Measurements from ENCODE around the gene PARD3. TPM values are rescaled to one million over a fixed set of nuclear protein-coding genes. Genes with fewer than 3 reads are reported as not detected.

The PARD3 gene
- total RNA-seq, 1 experiment from 2014 or later: 46.3 TPM

DNA sequence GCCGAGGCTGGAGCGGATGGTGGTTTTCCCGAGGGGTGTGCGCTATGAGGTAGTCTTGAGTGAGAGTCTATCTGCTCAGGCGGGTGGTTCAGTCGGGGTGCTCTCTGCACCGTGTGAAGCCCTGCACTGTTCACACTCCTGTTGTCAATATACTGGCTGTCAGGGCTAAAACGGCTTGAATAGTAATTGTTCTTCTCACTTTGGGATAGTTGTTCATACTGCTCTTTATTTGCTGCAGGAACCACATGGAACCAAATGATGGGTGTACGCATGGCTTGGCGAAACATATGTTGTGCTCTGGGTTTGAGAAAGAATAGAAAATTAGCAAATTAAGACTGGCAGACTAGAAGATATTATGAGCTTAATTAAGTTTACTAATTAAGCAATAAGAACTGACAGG, 432.5 kb downstream of the PARD3 start:
- Histone ChIP-seq H3K27me3 (ENCODE audit: insufficient read depth, low read length) (no peaks in the 10 kb centered on the region), H3K9me3 (ENCODE audit: control insufficient read depth in 1 of 2, insufficient read depth in 1 of 2, low read depth in 1 of 2, low read length in 2 of 2) (no peaks in the 10 kb centered on the region), H3K9ac (ENCODE audit: low read length) (no peak overlapping the region), H3K36me3 (ENCODE audit: control insufficient read depth in 1 of 2, insufficient read depth in 2 of 2, low read length in 2 of 2) (no peaks in the 10 kb centered on the region; a peak in 1 of 4 replicates), H3K4me2 (ENCODE audit: low read length) (no peak overlapping the region), H3K4me3 (replicated peaks in 1 of 2; ENCODE audit: low read depth in 1 of 2, low read length in 2 of 2) (no peak overlapping the region), H3K4me1 (ENCODE audit: control insufficient read depth in 1 of 2, insufficient read depth in 2 of 2, low read length in 2 of 2) (no peaks in the 10 kb centered on the region), H3K9me2 (ENCODE audit: insufficient read depth) (no peaks in the 10 kb centered on the region), H2AFZ (ENCODE audit: low read depth, low read length, poor library complexity, severe bottlenecking) (no peak overlapping the region), H4K20me1 (ENCODE audit: insufficient read depth) (no peaks in the 10 kb centered on the region), H3K79me2 (ENCODE audit: insufficient read depth, low read length) (no peaks in the 10 kb centered on the region), H3K27ac (ENCODE audit: low read depth, low read length) (no peak overlapping the region)
- ATAC-seq (no peak), DNase-seq (ENCODE audit: low read depth, low spot score) (no peak)
- TF ChIP-seq CTCF (IDR thresholded peaks at IDR 0.05 in 2 of 3, conservative IDR thresholded peaks at IDR 0.05 in 1 of 3; ENCODE audit: borderline replicate concordance in 1 of 3, insufficient read depth in 1 of 3, low read depth in 2 of 3, low read length in 2 of 3): no peak
- no peak for TF ChIP-seq CEBPB (IDR thresholded peaks at IDR 0.05; ENCODE audit: low read depth)
- no peak for TF ChIP-seq JUND (IDR thresholded peaks at IDR 0.05)
- no peak for TF ChIP-seq TCF7L2 (IDR thresholded peaks at IDR 0.05; ENCODE audit: borderline replicate concordance, extremely low read depth, insufficient read depth, insufficient read length)
- no peak for TF ChIP-seq EZH2phosphoT487 (IDR thresholded peaks at IDR 0.05; ENCODE audit: borderline replicate concordance)
- no peak for TF ChIP-seq EGR1 (IDR thresholded peaks at IDR 0.05; ENCODE audit: low read depth)
- no peak for TF ChIP-seq POLR2A (IDR thresholded peaks at IDR 0.05; ENCODE audit: borderline replicate concordance, extremely low read depth, insufficient read depth, insufficient read length)
- no peak for TF ChIP-seq ZNF274 (IDR thresholded peaks at IDR 0.05; ENCODE audit: low read depth, low read length)
- no peak for TF ChIP-seq ELF1 (IDR thresholded peaks at IDR 0.05; ENCODE audit: borderline replicate concordance, low read depth)
- no peak for TF ChIP-seq YY1 (IDR thresholded peaks at IDR 0.05; ENCODE audit: extremely low read depth, insufficient replicate concordance, low read depth, low read length)
- TF ChIP-seq FOSL1 (IDR thresholded peaks at IDR 0.05; ENCODE audit: low read depth): no peak
- TF ChIP-seq SP1 (IDR thresholded peaks at IDR 0.05; ENCODE audit: low read depth): no peak
- TF ChIP-seq CBX3 (IDR thresholded peaks at IDR 0.05; ENCODE audit: low read depth): no peak
- no peak for TF ChIP-seq ZBTB33 (IDR thresholded peaks at IDR 0.05; ENCODE audit: extremely low read depth, insufficient replicate concordance, low read length)
- no peak for TF ChIP-seq RAD21 (IDR thresholded peaks at IDR 0.05; ENCODE audit: low read depth)
- TF ChIP-seq EZH2 (IDR thresholded peaks at IDR 0.05): no peak
- TF ChIP-seq SIN3A (IDR thresholded peaks at IDR 0.05; ENCODE audit: low read depth): no peak
- ChIA-PET RAD21 (ENCODE audit: low non-redundant PET in 1 of 2, low total read pairs in 2 of 2, uncharacterized antibody in 2 of 2, unreplicated experiment in 2 of 2) (no interaction called here), POLR2A (no interaction called here), CTCF (interaction anchor here (0.9 kb wide), 1 partner anchor 9 kb away, joined by 3 read pairs; no protein-coding TSS in a partner anchor)
- no TSS peak for BruUV-seq (replicated peaks)
- intact Hi-C loops (cut with micrococcal nuclease): no loop called here

All from HCT116 (cell line).